Activated T-cell treated with anti-CD3 and anti-CD28 coated beads, Interleukin-2, amount 50 U/mL, for 72 hours (primary cell): ENCODE data around the gene NKX2-3. TPM values are rescaled to one million over a fixed set of nuclear protein-coding genes. Genes with fewer than 3 reads are reported as not detected.

Experiments
- ATAC-seq, 2 donors: fragments of 150-1000 bp; cut with Tn5 transposase; replicated peaks in 1 of 2; 2 replicates each; pipeline ENCODE4 v1.10.0; 2021; ENCODE audit warnings: moderate library complexity in 2 of 2, mild to moderate bottlenecking in 1 of 2
- DNase-seq, 2 donors: peaks; one replicate each; pipeline ENCODE4 v3.0.0; 2021 to 2022; ENCODE audit warnings: mixed read lengths in 1 of 2
- H3K27ac Mint-ChIP-seq: one replicate; pipeline ENCODE4 v1.8.0; 2022; ENCODE audit warnings: mild to moderate bottlenecking, moderate library complexity, mixed read lengths
- H3K27me3 Mint-ChIP-seq: one replicate; pipeline ENCODE4 v1.8.0; 2022; ENCODE audit warnings: low read depth, mixed read lengths
- H3K36me3 Mint-ChIP-seq, 2 donors: one replicate each; pipeline ENCODE4 v1.8.0; 2022; ENCODE audit warnings: mixed read lengths in 2 of 2, mild to moderate bottlenecking in 1 of 2; ENCODE audit not compliant: insufficient read depth in 2 of 2
- H3K4me1 Mint-ChIP-seq: one replicate; pipeline ENCODE4 v1.8.0; 2022; ENCODE audit warnings: low read depth, mixed read lengths
- H3K4me3 Mint-ChIP-seq, 2 donors: one replicate each; pipeline ENCODE4 v1.8.0; 2022; ENCODE audit warnings: mild to moderate bottlenecking in 2 of 2, mixed read lengths in 2 of 2, moderate library complexity in 2 of 2
- H3K9me3 Mint-ChIP-seq, 2 donors: one replicate each; pipeline ENCODE4 v1.8.0; 2022; ENCODE audit warnings: mixed read lengths in 2 of 2
- total RNA-seq, 2 donors: library from RNA; stranded (reverse); gene quantifications; one replicate each; pipeline ENCODE4 v1.2.3, GENCODE V29; 2022

NKX2-3 gene
- total RNA-seq, 2 donors from 2014 or later, result not detected

DNA sequence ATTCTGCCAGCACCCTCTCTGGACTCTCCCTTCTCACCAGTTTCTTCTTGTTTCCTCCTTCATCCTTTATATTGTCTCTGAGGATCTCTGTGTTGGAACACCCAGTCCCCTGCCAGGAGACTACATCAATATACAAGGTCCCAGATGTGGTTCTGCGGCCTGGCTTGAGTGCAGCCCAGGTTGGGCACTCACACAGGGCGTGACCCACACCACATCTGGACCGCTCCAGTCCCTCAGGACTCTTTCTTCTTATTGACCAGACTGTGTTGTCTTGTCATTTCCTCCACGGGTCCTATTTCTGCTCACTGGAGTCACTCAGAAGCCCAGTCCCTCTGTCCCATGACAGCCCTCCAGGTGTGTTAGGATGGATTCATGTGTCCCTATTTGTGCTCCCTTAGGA lies 26.0 kb downstream of the NKX2-3 start:
- H3K27ac Mint-ChIP-seq, result no peak overlapping the region
- peaks cover 44% of the 10 kb centered on the region for H3K27me3 Mint-ChIP-seq
- H3K36me3 Mint-ChIP-seq, result no peaks in the 10 kb centered on the region
- DNase-seq (no peak), ATAC-seq (no peak)
- H3K4me1 Mint-ChIP-seq, result no peaks in the 10 kb centered on the region
- no peaks in the 10 kb centered on the region for H3K9me3 Mint-ChIP-seq
- H3K4me3 Mint-ChIP-seq, result no peak overlapping the region

DNA sequence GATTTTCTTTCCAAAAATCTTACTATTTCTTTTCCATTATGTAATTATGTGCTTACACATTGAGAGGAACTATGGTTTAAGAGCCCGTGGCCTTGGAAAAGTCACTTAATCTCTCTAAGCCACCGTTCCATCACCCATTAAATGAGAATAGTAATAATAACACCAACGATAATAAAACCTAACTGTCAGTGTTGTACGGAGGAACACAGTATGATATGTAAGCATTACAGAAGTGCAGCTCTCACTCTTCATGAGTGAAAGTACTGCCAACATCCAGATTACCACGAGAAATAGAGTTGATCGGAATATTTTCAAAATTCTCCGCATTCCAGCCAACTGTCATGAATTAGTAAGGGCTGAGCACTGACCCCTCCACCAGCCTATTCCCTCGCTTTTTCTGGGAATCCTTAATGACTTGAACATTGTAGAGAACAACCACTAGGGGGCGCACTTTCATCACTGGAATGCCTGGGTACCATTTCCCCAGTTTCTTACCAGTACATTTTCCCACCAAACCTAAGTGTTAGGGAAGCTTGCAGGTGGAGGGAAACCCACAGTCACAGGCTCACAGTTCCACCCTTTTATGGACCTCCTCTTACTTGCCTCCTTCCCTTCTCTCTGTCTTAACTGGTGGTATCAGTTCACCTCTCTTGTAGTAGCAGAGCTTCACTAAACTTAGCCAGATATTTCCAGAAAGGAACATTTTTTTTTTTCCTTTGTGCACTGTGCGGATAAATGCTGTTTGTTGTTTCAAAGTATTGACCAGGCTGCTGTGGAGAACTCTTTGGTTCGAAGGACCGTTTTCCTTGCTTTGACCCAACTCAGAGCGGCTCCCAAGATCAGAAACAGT lies 27.8 kb downstream of the NKX2-3 start:
- H3K4me1 Mint-ChIP-seq, result no peaks in the 10 kb centered on the region
- H3K27me3 Mint-ChIP-seq, result peaks cover 28% of the 10 kb centered on the region
- no peak overlapping the region for H3K27ac Mint-ChIP-seq
- peak; percentile 39 to 59 for DNase-seq
- H3K9me3 Mint-ChIP-seq, result no peaks in the 10 kb centered on the region
- ATAC-seq, result peak in 1 of 2 donors; percentile 47
- H3K36me3 Mint-ChIP-seq, result no peaks in the 10 kb centered on the region
- no peak overlapping the region for H3K4me3 Mint-ChIP-seq

DNA sequence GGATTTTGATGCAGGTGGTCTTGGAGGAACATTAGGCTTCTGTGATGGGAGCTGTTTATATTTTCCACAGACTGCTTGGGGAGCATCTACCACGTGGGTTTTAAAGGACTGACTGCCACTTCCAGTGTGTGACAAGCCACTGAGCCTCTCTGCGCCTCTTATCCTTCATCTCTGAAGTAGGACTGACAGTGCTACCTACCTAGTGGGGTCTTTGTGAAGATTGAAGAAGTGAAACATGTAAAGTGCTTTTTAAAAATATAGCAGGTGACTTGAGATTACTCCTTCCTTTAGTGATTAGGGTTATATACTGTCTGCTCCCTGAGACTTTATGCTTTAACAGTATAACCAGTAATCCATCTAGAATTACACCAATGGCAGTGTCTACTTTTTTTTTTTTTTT lies 29.9 kb downstream of the NKX2-3 start:
- H3K4me1 Mint-ChIP-seq, result no peaks in the 10 kb centered on the region
- DNase-seq, result no peak
- no peak for ATAC-seq
- H3K27me3 Mint-ChIP-seq, result peaks cover 28% of the 10 kb centered on the region
- H3K4me3 Mint-ChIP-seq, result no peak overlapping the region
- H3K36me3 Mint-ChIP-seq, result no peaks in the 10 kb centered on the region
- no peak overlapping the region for H3K27ac Mint-ChIP-seq
- no peaks in the 10 kb centered on the region for H3K9me3 Mint-ChIP-seq

DNA sequence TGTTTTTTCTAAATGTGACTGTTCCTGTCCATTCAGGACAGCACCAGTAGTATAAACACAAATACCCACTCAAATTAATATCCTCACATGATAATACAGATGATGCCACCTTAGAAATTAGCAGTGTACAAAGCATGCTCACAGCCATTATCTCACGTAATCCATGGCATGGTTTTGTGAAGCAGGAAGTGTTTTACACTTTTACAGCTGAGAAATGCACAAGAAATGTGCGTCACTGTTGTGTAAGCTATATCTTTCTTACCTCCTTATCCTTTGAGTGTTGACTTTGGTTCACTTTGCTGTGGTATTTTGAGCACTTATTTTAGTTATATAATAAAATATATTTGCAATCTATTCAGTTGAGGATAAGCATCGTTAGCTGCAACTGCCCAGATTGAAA lies 31.6 kb downstream of the NKX2-3 start:
- ATAC-seq, result no peak
- no peaks in the 10 kb centered on the region for H3K4me1 Mint-ChIP-seq
- no peak for DNase-seq
- no peak overlapping the region for H3K4me3 Mint-ChIP-seq
- H3K9me3 Mint-ChIP-seq, result no peaks in the 10 kb centered on the region
- no peaks in the 10 kb centered on the region for H3K36me3 Mint-ChIP-seq
- H3K27ac Mint-ChIP-seq, result no peak overlapping the region
- peaks cover 26% of the 10 kb centered on the region for H3K27me3 Mint-ChIP-seq

DNA sequence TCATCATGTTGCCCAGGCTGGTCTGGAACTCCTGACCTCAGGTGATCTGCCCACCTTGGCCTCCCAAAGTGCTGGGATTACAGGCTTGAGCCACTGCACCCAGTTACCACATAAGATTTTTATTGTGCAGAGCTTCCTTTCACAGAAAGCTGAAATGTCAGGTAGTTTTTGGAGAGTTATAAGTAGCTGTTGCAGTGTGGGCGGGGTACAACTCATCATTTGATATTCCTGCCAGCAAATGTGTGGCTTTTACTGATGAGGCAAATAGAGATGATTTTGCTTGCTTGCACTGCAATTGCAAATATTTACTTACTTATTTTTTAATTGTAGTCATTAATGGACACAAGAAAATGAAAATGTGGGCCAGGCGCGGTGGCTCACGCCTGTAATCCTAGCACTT lies 32.4 kb downstream of the NKX2-3 start:
- no peaks in the 10 kb centered on the region for H3K4me1 Mint-ChIP-seq
- no peaks in the 10 kb centered on the region for H3K36me3 Mint-ChIP-seq
- H3K27ac Mint-ChIP-seq, result no peak overlapping the region
- no peak for DNase-seq
- no peak for ATAC-seq
- H3K27me3 Mint-ChIP-seq, result peaks cover 32% of the 10 kb centered on the region
- no peak overlapping the region for H3K4me3 Mint-ChIP-seq
- no peaks in the 10 kb centered on the region for H3K9me3 Mint-ChIP-seq

DNA sequence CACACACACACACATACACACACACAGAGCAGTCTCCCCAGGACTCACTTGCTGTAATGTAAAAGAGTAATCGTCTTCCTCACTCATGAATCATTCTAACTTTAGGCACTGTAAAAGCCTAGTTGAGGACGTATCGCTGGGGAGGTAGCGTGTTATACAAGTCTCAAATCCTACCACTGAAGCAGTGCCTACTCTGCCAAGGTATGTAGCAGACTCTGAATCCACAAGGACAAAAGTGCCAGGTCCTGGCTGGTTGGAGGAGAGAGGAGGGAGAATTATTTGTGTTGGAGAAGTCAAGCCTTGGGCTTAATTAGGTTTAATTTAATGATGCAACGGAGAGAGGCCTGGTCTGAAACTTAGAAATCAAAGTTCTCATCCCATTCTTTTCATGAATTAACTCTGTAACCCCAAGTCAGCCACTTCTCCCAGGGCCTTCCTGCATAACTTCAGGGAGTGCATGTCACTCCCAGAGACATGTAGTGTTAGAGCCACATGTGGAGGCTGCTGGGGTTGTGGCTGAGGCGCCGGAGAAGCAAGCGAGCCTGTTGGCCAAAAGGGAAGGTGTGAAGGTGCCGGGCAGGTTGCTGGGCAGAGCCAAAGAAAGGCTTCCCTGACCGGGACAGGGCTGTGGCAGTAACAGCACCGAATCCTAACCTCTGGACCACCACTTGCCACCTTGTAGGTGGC lies 36.7 kb downstream of the NKX2-3 start:
- no peak overlapping the region for H3K27ac Mint-ChIP-seq
- H3K9me3 Mint-ChIP-seq, result no peaks in the 10 kb centered on the region
- no peaks in the 10 kb centered on the region for H3K36me3 Mint-ChIP-seq
- H3K27me3 Mint-ChIP-seq, result peaks cover 13% of the 10 kb centered on the region
- no peak for ATAC-seq
- DNase-seq, result no peak
- no peaks in the 10 kb centered on the region for H3K4me1 Mint-ChIP-seq
- H3K4me3 Mint-ChIP-seq, result no peak overlapping the region

DNA sequence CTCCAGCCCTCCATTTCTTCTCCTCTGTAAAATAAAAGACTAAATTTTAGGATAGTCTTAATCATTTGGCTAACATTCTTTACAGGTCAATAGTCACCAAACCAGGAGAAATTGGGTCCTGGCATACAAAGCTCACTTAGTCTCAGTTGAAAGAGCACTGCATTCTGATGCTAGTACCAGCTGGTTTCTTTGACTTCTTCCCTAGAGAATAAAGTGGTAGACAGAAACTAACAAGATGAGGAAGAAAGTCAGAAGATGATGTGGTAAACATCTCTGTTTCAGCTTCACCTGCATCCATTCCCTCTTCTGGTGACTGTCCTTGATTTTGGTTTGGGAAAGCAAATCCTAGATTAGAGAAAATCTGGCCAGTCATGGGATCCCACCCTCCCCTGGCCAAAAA lies 37.2 kb downstream of the NKX2-3 start:
- Mint-ChIP-seq H3K9me3 (no peaks in the 10 kb centered on the region), H3K27me3 (peaks cover 13% of the 10 kb centered on the region), H3K4me1 (no peaks in the 10 kb centered on the region), H3K4me3 (no peak overlapping the region), H3K27ac (no peak overlapping the region), H3K36me3 (no peaks in the 10 kb centered on the region)
- ATAC-seq (no peak), DNase-seq (no peak)

DNA sequence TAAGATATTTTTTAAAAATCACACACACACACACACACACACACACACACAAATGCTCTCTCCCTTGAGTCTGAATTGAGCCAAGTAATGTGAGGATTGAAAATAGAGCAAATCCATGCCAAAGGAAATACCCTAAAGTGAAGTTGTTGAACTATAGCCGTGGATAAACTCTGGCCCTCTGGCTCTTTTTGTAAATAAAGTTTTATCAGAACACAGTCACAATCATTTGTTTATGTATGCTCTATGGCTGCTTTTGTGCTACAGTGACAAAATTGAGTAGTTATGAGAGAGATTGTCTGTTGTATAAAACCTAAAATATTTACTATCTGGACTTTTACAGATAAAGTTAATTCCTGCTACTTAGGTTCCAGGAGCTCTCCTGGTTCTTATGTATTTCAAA lies 39.1 kb downstream of the NKX2-3 start:
- Mint-ChIP-seq H3K4me3 (no peak overlapping the region), H3K36me3 (no peaks in the 10 kb centered on the region), H3K27me3 (peaks cover 13% of the 10 kb centered on the region), H3K27ac (no peak overlapping the region), H3K9me3 (no peaks in the 10 kb centered on the region), H3K4me1 (no peaks in the 10 kb centered on the region)
- ATAC-seq, result no peak
- DNase-seq, result no peak

DNA sequence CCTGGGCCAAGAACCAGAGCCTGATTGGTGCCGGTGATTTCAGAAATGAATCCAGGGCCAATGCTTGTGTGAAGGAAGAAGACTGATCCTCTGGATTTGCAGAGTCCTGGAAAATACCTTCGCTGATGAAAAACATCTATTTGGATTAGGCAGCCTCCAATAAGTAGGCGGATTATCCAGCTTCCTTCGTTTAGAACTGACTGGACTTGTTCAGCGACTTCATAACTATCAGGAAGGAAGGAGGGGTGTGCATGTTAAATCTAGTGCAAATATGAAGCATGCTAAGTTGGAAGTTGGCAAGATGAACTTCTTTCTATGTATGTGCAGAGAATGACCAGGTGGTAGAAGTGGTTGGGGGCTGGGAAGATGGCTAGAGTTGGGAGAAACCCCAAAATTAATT lies 41.0 kb downstream of the NKX2-3 start:
- ATAC-seq (no peak), DNase-seq (no peak)
- no peak overlapping the region for H3K27ac Mint-ChIP-seq
- H3K4me1 Mint-ChIP-seq, result no peaks in the 10 kb centered on the region
- H3K9me3 Mint-ChIP-seq, result no peaks in the 10 kb centered on the region
- no peak overlapping the region for H3K4me3 Mint-ChIP-seq
- peaks cover 13% of the 10 kb centered on the region for H3K27me3 Mint-ChIP-seq
- no peaks in the 10 kb centered on the region for H3K36me3 Mint-ChIP-seq

DNA sequence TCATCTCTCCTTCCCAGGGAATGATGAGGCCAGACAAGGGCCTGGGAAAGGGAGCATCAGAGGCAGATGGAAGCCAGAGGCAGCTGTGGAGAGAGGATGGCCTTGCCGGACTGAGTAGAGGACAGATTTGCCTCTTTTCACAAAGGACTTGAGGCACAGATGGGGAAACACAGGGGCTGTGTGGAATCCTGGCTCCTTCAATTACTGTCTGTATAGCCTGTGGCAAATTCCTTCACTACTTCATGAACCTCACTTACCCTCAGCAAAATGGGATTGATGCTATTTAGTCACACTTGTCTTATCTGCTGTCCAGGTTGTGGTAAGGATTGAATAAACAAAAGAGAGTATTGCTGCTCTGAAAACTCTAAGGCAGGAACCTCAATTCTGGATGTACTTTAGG lies 47.2 kb downstream of the NKX2-3 start:
- ATAC-seq (no peak), DNase-seq (no peak)
- H3K4me1 Mint-ChIP-seq, result no peaks in the 10 kb centered on the region
- H3K27ac Mint-ChIP-seq, result no peak overlapping the region
- no peak overlapping the region for H3K4me3 Mint-ChIP-seq
- H3K27me3 Mint-ChIP-seq, result no peaks in the 10 kb centered on the region
- H3K36me3 Mint-ChIP-seq, result no peaks in the 10 kb centered on the region
- no peaks in the 10 kb centered on the region for H3K9me3 Mint-ChIP-seq

DNA sequence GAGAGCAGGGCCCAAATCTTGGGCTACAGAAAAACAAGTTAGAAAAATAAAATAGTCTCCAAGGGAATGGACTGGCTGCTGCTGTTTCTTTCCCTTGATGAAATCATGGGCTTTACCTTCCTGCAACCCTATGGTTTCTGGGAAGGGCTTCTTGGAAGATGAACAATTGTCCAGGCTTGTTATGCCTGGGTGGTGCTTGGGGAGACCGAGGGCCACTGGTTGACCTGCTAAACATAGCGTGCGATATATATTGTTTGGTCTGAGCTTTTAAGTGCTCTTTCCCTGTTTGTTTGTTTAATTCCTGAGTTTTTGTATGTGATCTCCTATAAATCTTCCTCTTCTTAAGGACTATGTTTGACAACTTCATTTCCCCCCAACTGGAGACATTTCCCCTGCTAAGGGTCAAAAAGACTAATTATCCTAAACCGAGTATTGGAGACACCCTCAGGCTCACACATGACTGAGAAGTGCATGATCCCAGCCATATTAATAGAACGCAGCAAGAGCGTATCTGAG lies 49.6 kb downstream of the NKX2-3 start:
- no peaks in the 10 kb centered on the region for H3K36me3 Mint-ChIP-seq

DNA sequence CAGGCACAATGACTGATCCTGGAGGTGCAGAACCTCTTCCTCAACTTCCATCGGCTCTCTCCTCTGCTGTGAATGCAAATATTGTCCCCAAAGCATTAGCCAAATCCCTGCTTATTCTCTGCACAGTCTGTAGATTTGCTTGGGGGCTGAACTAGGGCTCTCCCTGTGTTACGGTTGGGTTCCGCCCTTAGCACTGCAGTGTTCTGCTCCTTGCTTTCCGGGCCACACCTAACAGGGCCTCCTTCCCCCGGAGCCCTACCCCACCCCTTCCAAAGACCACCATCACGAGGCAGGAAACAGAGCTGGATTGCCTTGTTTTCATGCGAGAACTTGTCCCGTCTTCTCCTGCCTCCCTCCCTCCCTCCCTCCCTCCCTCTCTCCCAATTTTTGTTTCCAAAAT lies 50.9 kb downstream of the NKX2-3 start:
- H3K9me3 Mint-ChIP-seq, result no peaks in the 10 kb centered on the region
- H3K4me3 Mint-ChIP-seq, result no peak overlapping the region
- no peaks in the 10 kb centered on the region for H3K4me1 Mint-ChIP-seq
- ATAC-seq, result no peak
- no peak overlapping the region for H3K27ac Mint-ChIP-seq
- no peak for DNase-seq
- H3K27me3 Mint-ChIP-seq, result no peaks in the 10 kb centered on the region
- no peaks in the 10 kb centered on the region for H3K36me3 Mint-ChIP-seq

More for the DNA sequence above, 49.6 kb downstream of the NKX2-3 start:
- H3K27me3 Mint-ChIP-seq, result no peaks in the 10 kb centered on the region
- no peak overlapping the region for H3K27ac Mint-ChIP-seq
- H3K4me3 Mint-ChIP-seq, result no peak overlapping the region
- H3K9me3 Mint-ChIP-seq, result no peaks in the 10 kb centered on the region
- H3K4me1 Mint-ChIP-seq, result no peaks in the 10 kb centered on the region
- DNase-seq, result no peak
- ATAC-seq, result no peak
